Measurements from ENCODE around the gene SUSD2. TPM values are rescaled to one million over a fixed set of nuclear protein-coding genes. Genes with fewer than 3 reads are reported as not detected.
A peak's percentile ranks its signal among the peaks of the same experiment; 100 is the strongest.

Gene SUSD2
- total and polyA plus RNA-seq, 12 donors: 0.28 to 62.7 (median 19.2) TPM

- Histone ChIP-seq H3K4me1 (replicated peaks in 1 of 2) (peaks cover 6 to 10% of the 10 kb centered on the region in 2 donors), H3K4me3 (no peak overlapping the region), H3K9me3 (replicated peaks in 1 of 3) (no peaks in the 10 kb centered on the region), H3K27me3 (no peaks in the 10 kb centered on the region), H3K27ac (no peak overlapping the region), H3K36me3 (replicated peaks in 1 of 2) (no peaks in the 10 kb centered on the region)
- intact Hi-C loops (cut with DNase I): no loop called here
- no peak for DNase-seq
- WGBS, 4 donors: 83 to 90% (median 89%) methylated on average over 8 to 12 of the region's 12 CpGs
- TF ChIP-seq CTCF (IDR thresholded peaks at IDR 0.05) (no peak), POLR2A (IDR thresholded peaks at IDR 0.05) (no peak)
These were observed 33.4 kb downstream of the SUSD2 start for GRCh38 chr22:24214467-24215285.

GRCh38 chr22:24216541-24217209 lies 35.4 kb downstream of the SUSD2 start:
- WGBS, 4 donors: 87 to 92% (median 90%) methylated on average over 11 to 12 of the region's 12 CpGs

GRCh38 chr22:24217384-24217783 lies 36.1 kb downstream of the SUSD2 start:
- Histone ChIP-seq H3K36me3 (replicated peaks in 1 of 2) (no peaks in the 10 kb centered on the region), H3K27ac (peak overlapping the region in 3 of 5 donors; percentile 26 to 50 (median 48)), H3K27me3 (no peaks in the 10 kb centered on the region), H3K9me3 (replicated peaks in 1 of 3) (no peaks in the 10 kb centered on the region), H3K4me3 (no peak overlapping the region), H3K4me1 (replicated peaks in 1 of 2) (peaks cover 6 to 10% of the 10 kb centered on the region in 2 donors)
- 30 to 54% (median 43%) methylated on average over 3 of the region's 3 CpGs for WGBS, 4 donors
- intact Hi-C loops (cut with DNase I): no loop called here
- peak in 4 of 7 donors; percentile 43 to 73 (median 60) for DNase-seq
- no peak for TF ChIP-seq CTCF (IDR thresholded peaks at IDR 0.05)
- no peak for TF ChIP-seq POLR2A (IDR thresholded peaks at IDR 0.05)

More at GRCh38 chr22:24216541-24217209, 35.4 kb downstream of the SUSD2 start:
- no peaks in the 10 kb centered on the region for H3K36me3 ChIP-seq (replicated peaks in 1 of 2)
- H3K4me1 ChIP-seq (replicated peaks in 1 of 2): peaks cover 6 to 10% of the 10 kb centered on the region in 2 donors
- H3K27ac ChIP-seq: peak overlapping the region in 2 of 5 donors; percentile 26 to 50
- intact Hi-C loops (cut with DNase I): no loop called here
- TF ChIP-seq POLR2A (IDR thresholded peaks at IDR 0.05): no peak
- no peak for TF ChIP-seq CTCF (IDR thresholded peaks at IDR 0.05)
- DNase-seq: no peak
- no peaks in the 10 kb centered on the region for H3K27me3 ChIP-seq
- H3K4me3 ChIP-seq: no peak overlapping the region
- no peaks in the 10 kb centered on the region for H3K9me3 ChIP-seq (replicated peaks in 1 of 3)

GRCh38 chr22:24219750-24220149 lies 38.5 kb downstream of the SUSD2 start:
- Histone ChIP-seq H3K4me1 (replicated peaks in 1 of 2) (peaks cover 6 to 10% of the 10 kb centered on the region in 2 donors), H3K27ac (no peak overlapping the region), H3K27me3 (no peaks in the 10 kb centered on the region), H3K4me3 (no peak overlapping the region), H3K9me3 (replicated peaks in 1 of 3) (peaks cover 0 to 3% (median 0%) of the 10 kb centered on the region in 3 donors), H3K36me3 (replicated peaks in 1 of 2) (no peaks in the 10 kb centered on the region)
- no peak for DNase-seq
- 86 to 100% (median 92%) methylated on average over 3 to 9 of the region's 9 CpGs for WGBS, 4 donors
- TF ChIP-seq CTCF (IDR thresholded peaks at IDR 0.05) (no peak), POLR2A (IDR thresholded peaks at IDR 0.05) (no peak)
- intact Hi-C loops (cut with DNase I): no loop called here
